GM10266 (cell line): Measurements from ENCODE around the gene CYP3A7.
"Not testable (repeated sequence)": the region's sequence is repeated elsewhere in the genome, so short reads cannot be mapped to it uniquely, and the experiment has no call there.

Experiments
- DNase-seq: peaks from one replicate; pipeline ENCODE4 v3.0.0; 2012; ENCODE audit errors: extremely low spot score
- TF ChIP-seq, protein P1 (sequence below): IDR thresholded peaks from 2 replicates; pipeline ENCODE4 v1.5.1; 2012; ENCODE audit warnings: mild to moderate bottlenecking, low read depth; ENCODE audit not compliant: control insufficient read depth, insufficient read depth; ENCODE audit errors: missing control alignments

The CYP3A7 gene

DNA sequence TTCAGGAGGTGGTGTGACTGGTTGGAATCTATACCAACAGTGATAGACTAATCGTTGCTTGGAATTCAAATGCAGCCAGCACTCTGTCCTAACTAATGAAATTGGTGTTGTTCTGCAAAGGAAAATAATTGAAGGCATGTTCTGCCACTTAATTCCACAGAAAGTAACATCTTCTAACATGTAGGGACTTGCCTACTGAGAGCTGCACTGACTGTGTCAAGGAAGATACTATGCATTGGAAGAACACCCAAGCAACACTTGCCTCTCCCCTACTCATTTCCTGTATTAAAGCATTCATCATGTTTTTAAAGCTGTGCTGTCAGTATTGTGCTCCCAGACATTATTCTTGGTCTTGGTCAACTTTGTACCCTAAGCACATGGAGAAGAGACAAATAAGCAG lies 2.7 kb upstream of the CYP3A7 start:
- TF ChIP-seq, protein P1, sequence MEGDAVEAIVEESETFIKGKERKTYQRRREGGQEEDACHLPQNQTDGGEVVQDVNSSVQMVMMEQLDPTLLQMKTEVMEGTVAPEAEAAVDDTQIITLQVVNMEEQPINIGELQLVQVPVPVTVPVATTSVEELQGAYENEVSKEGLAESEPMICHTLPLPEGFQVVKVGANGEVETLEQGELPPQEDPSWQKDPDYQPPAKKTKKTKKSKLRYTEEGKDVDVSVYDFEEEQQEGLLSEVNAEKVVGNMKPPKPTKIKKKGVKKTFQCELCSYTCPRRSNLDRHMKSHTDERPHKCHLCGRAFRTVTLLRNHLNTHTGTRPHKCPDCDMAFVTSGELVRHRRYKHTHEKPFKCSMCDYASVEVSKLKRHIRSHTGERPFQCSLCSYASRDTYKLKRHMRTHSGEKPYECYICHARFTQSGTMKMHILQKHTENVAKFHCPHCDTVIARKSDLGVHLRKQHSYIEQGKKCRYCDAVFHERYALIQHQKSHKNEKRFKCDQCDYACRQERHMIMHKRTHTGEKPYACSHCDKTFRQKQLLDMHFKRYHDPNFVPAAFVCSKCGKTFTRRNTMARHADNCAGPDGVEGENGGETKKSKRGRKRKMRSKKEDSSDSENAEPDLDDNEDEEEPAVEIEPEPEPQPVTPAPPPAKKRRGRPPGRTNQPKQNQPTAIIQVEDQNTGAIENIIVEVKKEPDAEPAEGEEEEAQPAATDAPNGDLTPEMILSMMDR: no peak
- no peak for DNase-seq

DNA sequence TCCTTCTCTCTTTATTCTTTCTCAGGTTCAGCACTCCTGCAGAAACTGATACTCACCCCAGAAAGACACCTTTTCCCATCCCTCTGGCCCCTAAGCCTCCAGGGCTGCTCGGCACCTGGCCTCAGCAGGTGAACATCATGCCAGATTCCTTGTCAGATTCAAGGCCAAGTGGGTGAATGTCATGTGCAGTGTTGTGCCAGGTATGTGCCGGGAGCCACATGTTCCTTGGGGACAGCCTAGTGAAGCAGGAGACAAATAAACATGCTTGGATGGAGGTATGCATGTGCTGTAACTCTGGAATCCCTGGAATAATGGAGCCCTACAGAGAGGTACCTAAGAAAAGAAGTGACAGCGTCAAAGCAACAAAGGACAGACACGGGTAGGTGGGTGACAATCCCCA lies 1.7 kb upstream of the CYP3A7 start:
- DNase-seq: not testable (repeated sequence)

DNA sequence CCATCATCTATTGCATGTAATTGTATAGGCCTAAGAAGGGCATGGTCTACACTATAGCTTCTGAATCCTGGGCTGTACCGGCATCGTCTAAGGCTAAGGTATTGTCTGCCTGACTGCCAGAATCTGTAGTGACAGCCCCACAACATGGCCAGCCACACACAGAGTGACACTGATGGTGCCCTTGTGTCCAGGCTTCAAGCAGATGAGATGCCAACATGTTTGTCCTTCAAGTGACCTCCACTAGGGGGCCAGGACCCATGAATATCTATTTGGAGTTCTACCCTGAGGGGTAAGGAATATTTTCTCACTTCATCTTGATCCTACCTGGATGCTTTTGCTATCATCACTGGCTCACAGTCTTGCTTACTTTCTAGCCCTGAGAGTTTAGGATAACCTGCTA lies 1.5 kb downstream of the CYP3A7 start:
- DNase-seq: no peak
- TF ChIP-seq, protein P1: no peak

DNA sequence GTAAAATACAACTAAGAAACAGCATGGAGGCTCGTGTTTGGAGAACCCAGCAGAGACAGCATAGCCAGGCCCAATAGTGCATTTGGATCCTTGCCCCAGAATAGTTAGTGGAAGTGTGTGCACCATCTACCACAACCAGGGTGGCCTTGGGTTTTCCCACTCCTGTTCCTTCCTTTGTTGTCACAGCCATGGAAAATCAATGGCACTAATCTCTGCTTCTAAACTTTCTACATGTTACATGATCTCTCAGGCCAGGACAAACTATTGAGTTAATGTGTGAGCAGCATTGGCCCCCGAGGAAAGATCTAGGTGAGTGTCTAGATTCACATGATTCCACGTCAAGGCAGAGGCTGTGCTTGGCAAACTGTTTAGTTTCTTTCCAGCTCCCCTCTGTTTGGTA lies 2.0 kb downstream of the CYP3A7 start:
- no peak for DNase-seq
- TF ChIP-seq, protein P1: no peak

DNA sequence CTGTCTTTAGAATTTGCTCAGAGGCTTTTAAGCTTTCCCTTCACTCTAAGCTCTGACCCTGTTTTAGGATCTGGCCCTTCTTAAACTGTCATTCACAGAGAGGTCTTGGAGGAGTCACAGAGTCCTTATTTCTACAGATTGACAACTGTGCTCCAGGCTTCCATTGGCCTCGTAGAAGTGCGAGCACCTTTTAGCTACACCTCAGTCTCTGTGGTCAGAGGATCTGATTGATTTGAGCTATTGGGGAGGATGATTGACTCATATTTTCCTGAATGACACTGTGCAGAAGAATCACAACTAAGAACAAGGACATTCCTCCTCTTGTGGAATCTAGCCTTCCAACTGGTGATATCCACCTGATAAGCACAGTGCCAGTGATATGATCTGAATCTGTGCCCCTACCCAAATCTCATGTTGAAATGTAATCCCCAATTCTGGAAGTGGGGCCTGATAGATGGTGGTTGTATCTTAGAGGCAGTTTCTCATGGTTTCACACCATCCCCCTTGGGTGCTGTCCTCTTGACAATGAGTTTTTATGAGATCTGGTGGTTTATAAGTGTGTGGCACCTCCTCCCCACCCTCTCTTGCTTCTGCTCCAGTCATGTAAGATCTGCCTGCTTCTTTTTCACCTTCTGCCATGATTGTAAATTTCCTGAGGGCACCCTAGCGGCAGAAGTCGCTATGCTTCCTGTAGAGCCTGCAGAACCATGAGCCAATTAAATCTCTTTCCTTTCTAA lies 3.2 kb downstream of the CYP3A7 start:
- TF ChIP-seq, protein P1: no peak
- DNase-seq: no peak

DNA sequence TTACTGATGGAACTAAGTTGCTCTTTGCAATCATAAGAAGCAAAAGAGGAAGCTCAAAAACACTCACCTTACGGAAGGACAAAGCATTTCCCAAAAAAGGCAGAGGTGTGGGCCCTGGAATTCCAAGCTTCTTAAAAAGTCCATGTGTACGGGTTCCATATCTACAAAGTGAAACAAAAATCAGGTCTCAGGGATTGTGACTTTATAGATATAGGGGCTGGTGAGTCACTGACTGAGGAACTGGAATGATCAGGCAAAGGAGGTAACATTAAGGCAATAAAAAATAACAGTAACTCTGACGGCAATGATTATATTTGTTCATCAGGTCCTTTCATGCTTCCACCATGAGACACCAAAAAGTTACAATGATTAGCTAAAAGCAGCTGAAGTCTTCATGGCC lies 4.0 kb downstream of the CYP3A7 start:
- TF ChIP-seq, protein P1: no peak
- no peak for DNase-seq

DNA sequence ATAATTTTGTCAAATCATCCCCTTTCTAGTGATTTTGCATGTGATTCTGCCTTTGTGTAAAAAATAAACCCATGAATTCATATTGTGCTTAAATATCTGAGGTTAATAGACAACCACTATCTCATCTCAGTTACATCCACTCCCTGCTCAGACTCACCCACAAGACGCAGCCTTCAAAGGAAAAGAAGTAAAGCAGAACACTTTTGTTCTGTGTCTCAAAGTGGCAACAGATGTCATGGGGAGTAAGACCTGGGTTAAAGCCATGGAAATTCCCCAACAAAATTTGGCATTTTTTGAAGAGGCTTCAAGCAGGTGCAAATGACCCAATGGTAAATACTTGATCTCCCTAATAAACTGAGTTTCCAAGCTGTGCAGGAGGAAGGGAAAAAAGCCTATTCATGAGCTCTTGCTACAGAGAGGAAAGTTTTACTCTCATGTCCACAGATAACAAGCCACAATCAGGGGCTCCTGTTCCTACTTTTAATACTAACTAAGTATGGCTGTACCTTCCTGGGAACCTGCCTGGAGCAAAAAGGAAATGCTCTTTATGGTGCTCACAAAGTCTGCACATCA lies 4.7 kb downstream of the CYP3A7 start:
- DNase-seq: no peak
- TF ChIP-seq, protein P1: no peak
